ENCODE measurements around the gene HHAT. TPM values are rescaled to one million over a fixed set of nuclear protein-coding genes. Genes with fewer than 3 reads are reported as not detected.
"Not testable (repeated sequence)": the region's sequence is repeated elsewhere in the genome, so short reads cannot be mapped to it uniquely, and the experiment has no call there.

Gene HHAT
- total RNA-seq, 1 donor from 2014 or later, result 13.7 TPM

GRCh38 chr1:210352575-210352974 lies 23.9 kb downstream of the HHAT start:
- DNase-seq (ENCODE audit: low read depth), result no peak
- no peak for TF ChIP-seq CTCF (conservative IDR thresholded peaks at IDR 0.05; ENCODE audit: low read depth, low read length)
- H3K4me3 ChIP-seq (ENCODE audit: low read depth, low read length), result no peak overlapping the region

GRCh38 chr1:210354305-210354704 lies 25.6 kb downstream of the HHAT start:
- H3K4me3 ChIP-seq (ENCODE audit: low read depth, low read length); DNase-seq (ENCODE audit: low read depth): not testable (repeated sequence)

- no peak for TF ChIP-seq CTCF (conservative IDR thresholded peaks at IDR 0.05; ENCODE audit: low read depth, low read length)
- no peak for DNase-seq (ENCODE audit: low read depth)
- no peak overlapping the region for H3K4me3 ChIP-seq (ENCODE audit: low read depth, low read length)
Measured at GRCh38 chr1:210358626-210359025, 29.9 kb downstream of the HHAT start.

- no peak for DNase-seq (ENCODE audit: low read depth)
- H3K4me3 ChIP-seq (ENCODE audit: low read depth, low read length), result no peak overlapping the region
Measured at GRCh38 chr1:210359255-210359654, 30.6 kb downstream of the HHAT start.

GRCh38 chr1:210360852-210361477 lies 32.3 kb downstream of the HHAT start:
- no peak for DNase-seq (ENCODE audit: low read depth)

More at GRCh38 chr1:210359255-210359654, 30.6 kb downstream of the HHAT start:
- TF ChIP-seq CTCF (conservative IDR thresholded peaks at IDR 0.05; ENCODE audit: low read depth, low read length), result no peak

GRCh38 chr1:210361665-210362064 lies 33.0 kb downstream of the HHAT start:
- DNase-seq (ENCODE audit: low read depth), result no peak
- H3K4me3 ChIP-seq (ENCODE audit: low read depth, low read length), result no peak overlapping the region
- TF ChIP-seq CTCF (conservative IDR thresholded peaks at IDR 0.05; ENCODE audit: low read depth, low read length), result no peak

More at GRCh38 chr1:210360852-210361477, 32.3 kb downstream of the HHAT start:
- TF ChIP-seq CTCF (conservative IDR thresholded peaks at IDR 0.05; ENCODE audit: low read depth, low read length), result peak; percentile 83
- H3K4me3 ChIP-seq (ENCODE audit: low read depth, low read length), result no peak overlapping the region

- TF ChIP-seq CTCF (conservative IDR thresholded peaks at IDR 0.05; ENCODE audit: low read depth, low read length), result no peak
- H3K4me3 ChIP-seq (ENCODE audit: low read depth, low read length), result no peak overlapping the region
- no peak for DNase-seq (ENCODE audit: low read depth)
Measured at GRCh38 chr1:210362526-210362925, 33.8 kb downstream of the HHAT start.

Measured in epithelial cell of proximal tubule (primary cell).